ENCODE results near the gene PLEKHA6.
A peak's percentile ranks its signal among the peaks of the same experiment; 100 is the strongest.

PLEKHA6 gene

DNA sequence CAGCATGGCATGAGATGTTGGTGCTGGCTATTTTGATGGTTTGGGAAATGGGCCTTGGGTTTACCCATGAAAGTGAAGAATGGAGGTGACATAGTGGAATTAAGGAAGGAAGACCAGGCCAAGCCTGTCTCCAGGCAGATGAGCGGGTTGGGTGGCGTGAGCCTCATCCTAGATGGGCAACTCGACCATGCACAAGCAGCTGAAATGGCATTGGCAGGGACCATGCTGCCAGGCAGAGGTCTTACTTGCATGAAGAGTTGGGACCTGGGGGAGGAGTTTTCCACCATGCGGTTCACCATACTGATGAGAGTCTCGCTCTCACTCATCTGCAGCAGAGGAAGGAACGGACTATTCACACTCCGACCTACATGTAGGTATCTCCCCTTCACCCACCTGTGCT lies 108.4 kb downstream of the PLEKHA6 start:
- no peak overlapping the region for H3K4ac ChIP-seq (ENCODE audit: low read depth in 1 of 2, low read length in 2 of 2)
- peaks cover 22 to 34% of the 10 kb centered on the region in 2 experiments for H3K27me3 ChIP-seq (ENCODE audit: control insufficient read depth in 1 of 2, insufficient read depth in 1 of 2, low read length in 2 of 2)
- no peaks in the 10 kb centered on the region for H3K4me1 ChIP-seq (ENCODE audit: control insufficient read depth, insufficient read depth, low read depth, low read length)
- no peak overlapping the region for H4K91ac ChIP-seq (ENCODE audit: low read length)
- H3K27ac ChIP-seq (ENCODE audit: low read length, poor library complexity, severe bottlenecking), result no peak overlapping the region
- 92% methylated on average over 7 of the region's 7 CpGs for WGBS
- H3K18ac ChIP-seq (ENCODE audit: low read depth in 1 of 2, low read length in 2 of 2), result peak overlapping the region in 1 of 2 experiments; percentile 40
- no peak overlapping the region for H2BK120ac ChIP-seq (ENCODE audit: low read depth, low read length)
- H4K8ac ChIP-seq (ENCODE audit: low read length), result peak overlapping the region; percentile 19
- H3K4me2 ChIP-seq (ENCODE audit: low read length, poor library complexity, severe bottlenecking), result no peak overlapping the region
- peak overlapping the region in 1 of 2 experiments; percentile 72 for H3K14ac ChIP-seq (ENCODE audit: low read length in 2 of 2)
- no peak for DNase-seq
- H2AK5ac ChIP-seq (ENCODE audit: low read length, severe bottlenecking), result no peak overlapping the region
- no peaks in the 10 kb centered on the region for H3K36me3 ChIP-seq (ENCODE audit: control insufficient read depth in 1 of 2, insufficient read depth in 2 of 2, low read depth in 1 of 2, low read length in 2 of 2)
- no peak overlapping the region for H3K4me3 ChIP-seq (ENCODE audit: insufficient read depth in 1 of 2, low read depth in 1 of 2, low read length in 2 of 2)
- H3K23ac ChIP-seq (ENCODE audit: low read length in 2 of 2), result no peak overlapping the region
- H2BK5ac ChIP-seq (ENCODE audit: low read depth, low read length, poor library complexity, severe bottlenecking), result no peak overlapping the region
- no peak overlapping the region for H3K9ac ChIP-seq (ENCODE audit: low read length)
- H2AFZ ChIP-seq (ENCODE audit: low read depth, low read length), result no peak overlapping the region
- no peak overlapping the region for H2BK15ac ChIP-seq (ENCODE audit: low read depth, poor library complexity, severe bottlenecking)
- H2BK12ac ChIP-seq (ENCODE audit: low read length in 2 of 2), result no peak overlapping the region
- no peaks in the 10 kb centered on the region for H3K9me3 ChIP-seq (ENCODE audit: control insufficient read depth, low read length)
- H3K79me1 ChIP-seq (replicated peaks; ENCODE audit: low read length, poor library complexity, severe bottlenecking), result no peaks in the 10 kb centered on the region

DNA sequence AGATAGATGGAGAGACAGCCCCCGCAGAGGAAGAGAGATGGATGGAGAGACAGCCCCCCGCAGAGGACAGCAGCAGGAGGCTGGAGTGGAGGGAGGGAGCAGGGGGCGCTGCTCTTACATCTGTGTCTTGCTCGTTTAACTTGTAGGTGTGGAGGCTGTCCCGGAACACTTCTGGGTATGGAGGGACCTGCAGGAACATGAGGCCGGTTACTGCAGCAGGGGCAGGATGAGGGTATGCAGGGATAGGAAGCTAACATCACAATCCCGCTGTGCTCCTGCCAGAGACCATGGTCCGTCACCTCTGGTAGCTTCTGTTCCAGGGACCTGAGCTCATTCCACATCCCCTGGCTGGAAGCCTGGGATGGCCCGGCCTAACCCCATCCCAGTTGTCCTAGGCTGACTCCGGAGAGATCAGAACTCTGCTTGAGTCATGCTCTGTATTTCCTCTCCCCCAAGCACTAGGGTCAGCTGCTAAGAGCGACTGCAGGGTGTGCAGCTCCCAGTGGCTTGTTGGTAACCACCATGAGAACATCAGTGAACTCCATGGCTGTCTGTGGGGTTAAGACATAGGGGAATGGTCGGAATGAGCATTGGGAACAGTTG lies 109.2 kb downstream of the PLEKHA6 start:
- no peak overlapping the region for H2BK12ac ChIP-seq (ENCODE audit: low read length in 2 of 2)
- H3K36me3 ChIP-seq (ENCODE audit: control insufficient read depth in 1 of 2, insufficient read depth in 2 of 2, low read depth in 1 of 2, low read length in 2 of 2), result no peaks in the 10 kb centered on the region
- H3K4me2 ChIP-seq (ENCODE audit: low read length, poor library complexity, severe bottlenecking), result no peak overlapping the region
- no peak overlapping the region for H2AK5ac ChIP-seq (ENCODE audit: low read length, severe bottlenecking)
- no peak overlapping the region for H4K8ac ChIP-seq (ENCODE audit: low read length)
- no peak for DNase-seq
- H2BK5ac ChIP-seq (ENCODE audit: low read depth, low read length, poor library complexity, severe bottlenecking), result no peak overlapping the region
- H2AFZ ChIP-seq (ENCODE audit: low read depth, low read length), result no peak overlapping the region
- H4K91ac ChIP-seq (ENCODE audit: low read length), result no peak overlapping the region
- H2BK120ac ChIP-seq (ENCODE audit: low read depth, low read length), result no peak overlapping the region
- H3K9me3 ChIP-seq (ENCODE audit: control insufficient read depth, low read length), result no peaks in the 10 kb centered on the region
- H3K23ac ChIP-seq (ENCODE audit: low read length in 2 of 2), result no peak overlapping the region
- no peak overlapping the region for H2BK15ac ChIP-seq (ENCODE audit: low read depth, poor library complexity, severe bottlenecking)
- H3K79me1 ChIP-seq (replicated peaks; ENCODE audit: low read length, poor library complexity, severe bottlenecking), result no peaks in the 10 kb centered on the region
- no peak overlapping the region for H3K14ac ChIP-seq (ENCODE audit: low read length in 2 of 2)
- WGBS, result 77% methylated on average over 12 of the region's 12 CpGs
- H3K4ac ChIP-seq (ENCODE audit: low read depth in 1 of 2, low read length in 2 of 2), result no peak overlapping the region
- H3K4me3 ChIP-seq (ENCODE audit: insufficient read depth in 1 of 2, low read depth in 1 of 2, low read length in 2 of 2), result no peak overlapping the region
- no peak overlapping the region for H3K18ac ChIP-seq (ENCODE audit: low read depth in 1 of 2, low read length in 2 of 2)
- no peak overlapping the region for H3K9ac ChIP-seq (ENCODE audit: low read length)
- no peaks in the 10 kb centered on the region for H3K4me1 ChIP-seq (ENCODE audit: control insufficient read depth, insufficient read depth, low read depth, low read length)
- no peak overlapping the region for H3K27ac ChIP-seq (ENCODE audit: low read length, poor library complexity, severe bottlenecking)
- peaks cover 29 to 41% of the 10 kb centered on the region in 2 experiments for H3K27me3 ChIP-seq (ENCODE audit: control insufficient read depth in 1 of 2, insufficient read depth in 1 of 2, low read length in 2 of 2)

- no peak overlapping the region for H3K4ac ChIP-seq (ENCODE audit: low read depth in 1 of 2, low read length in 2 of 2)
- H3K23ac ChIP-seq (ENCODE audit: low read length in 2 of 2), result no peak overlapping the region
- no peak for DNase-seq
- H3K9me3 ChIP-seq (ENCODE audit: control insufficient read depth, low read length), result no peaks in the 10 kb centered on the region
- peaks cover 31 to 47% of the 10 kb centered on the region in 2 experiments for H3K27me3 ChIP-seq (ENCODE audit: control insufficient read depth in 1 of 2, insufficient read depth in 1 of 2, low read length in 2 of 2)
- H2AFZ ChIP-seq (ENCODE audit: low read depth, low read length), result no peak overlapping the region
- no peak overlapping the region for H3K4me3 ChIP-seq (ENCODE audit: insufficient read depth in 1 of 2, low read depth in 1 of 2, low read length in 2 of 2)
- 75% methylated on average over 7 of the region's 7 CpGs for WGBS
- H3K9ac ChIP-seq (ENCODE audit: low read length), result no peak overlapping the region
- no peak overlapping the region for H2BK120ac ChIP-seq (ENCODE audit: low read depth, low read length)
- H3K36me3 ChIP-seq (ENCODE audit: control insufficient read depth in 1 of 2, insufficient read depth in 2 of 2, low read depth in 1 of 2, low read length in 2 of 2), result no peaks in the 10 kb centered on the region
- H3K18ac ChIP-seq (ENCODE audit: low read depth in 1 of 2, low read length in 2 of 2), result no peak overlapping the region
- no peaks in the 10 kb centered on the region for H3K79me1 ChIP-seq (replicated peaks; ENCODE audit: low read length, poor library complexity, severe bottlenecking)
- H2AK5ac ChIP-seq (ENCODE audit: low read length, severe bottlenecking), result no peak overlapping the region
- no peak overlapping the region for H3K4me2 ChIP-seq (ENCODE audit: low read length, poor library complexity, severe bottlenecking)
- H2BK12ac ChIP-seq (ENCODE audit: low read length in 2 of 2), result no peak overlapping the region
- no peak overlapping the region for H4K8ac ChIP-seq (ENCODE audit: low read length)
- H3K4me1 ChIP-seq (ENCODE audit: control insufficient read depth, insufficient read depth, low read depth, low read length), result no peaks in the 10 kb centered on the region
- no peak overlapping the region for H4K91ac ChIP-seq (ENCODE audit: low read length)
- H2BK15ac ChIP-seq (ENCODE audit: low read depth, poor library complexity, severe bottlenecking), result no peak overlapping the region
- no peak overlapping the region for H3K14ac ChIP-seq (ENCODE audit: low read length in 2 of 2)
- H2BK5ac ChIP-seq (ENCODE audit: low read depth, low read length, poor library complexity, severe bottlenecking), result no peak overlapping the region
- H3K27ac ChIP-seq (ENCODE audit: low read length, poor library complexity, severe bottlenecking), result no peak overlapping the region
Observed at GRCh38 chr1:204249736-204250427, 109.8 kb downstream of the PLEKHA6 start.

DNA sequence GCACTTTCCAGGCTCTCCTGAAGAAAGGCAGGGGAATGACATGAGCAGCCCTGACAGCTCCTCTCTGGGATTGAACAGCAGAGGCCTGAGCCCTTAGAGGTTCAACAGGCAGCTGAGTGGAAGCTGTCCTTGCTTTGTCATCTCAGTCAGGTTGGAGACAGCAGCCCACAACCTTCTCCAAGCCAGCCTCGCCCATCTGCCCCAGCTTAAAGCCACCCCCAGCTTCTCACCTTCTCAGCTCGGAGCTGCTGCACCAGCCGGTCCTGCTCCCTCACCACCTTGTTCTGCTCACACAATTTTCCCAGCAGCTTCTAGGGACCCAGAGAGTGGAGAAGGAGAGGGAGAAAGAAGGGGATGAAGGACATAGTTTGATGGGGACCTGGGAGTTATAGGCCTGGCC lies 110.8 kb downstream of the PLEKHA6 start:
- Histone ChIP-seq H2AFZ (ENCODE audit: low read depth, low read length) (no peak overlapping the region), H2BK120ac (ENCODE audit: low read depth, low read length) (no peak overlapping the region), H2BK15ac (ENCODE audit: low read depth, poor library complexity, severe bottlenecking) (no peak overlapping the region), H2BK5ac (ENCODE audit: low read depth, low read length, poor library complexity, severe bottlenecking) (no peak overlapping the region), H3K9me3 (ENCODE audit: control insufficient read depth, low read length) (no peaks in the 10 kb centered on the region), H3K4me1 (ENCODE audit: control insufficient read depth, insufficient read depth, low read depth, low read length) (no peaks in the 10 kb centered on the region), H3K79me1 (replicated peaks; ENCODE audit: low read length, poor library complexity, severe bottlenecking) (no peaks in the 10 kb centered on the region), H3K18ac (ENCODE audit: low read depth in 1 of 2, low read length in 2 of 2) (no peak overlapping the region), H3K36me3 (ENCODE audit: control insufficient read depth in 1 of 2, insufficient read depth in 2 of 2, low read depth in 1 of 2, low read length in 2 of 2) (no peaks in the 10 kb centered on the region), H3K27ac (ENCODE audit: low read length, poor library complexity, severe bottlenecking) (no peak overlapping the region), H3K23ac (ENCODE audit: low read length in 2 of 2) (no peak overlapping the region), H3K14ac (ENCODE audit: low read length in 2 of 2) (no peak overlapping the region), H2AK5ac (ENCODE audit: low read length, severe bottlenecking) (no peak overlapping the region), H3K9ac (ENCODE audit: low read length) (no peak overlapping the region), H3K4ac (ENCODE audit: low read depth in 1 of 2, low read length in 2 of 2) (no peak overlapping the region), H4K91ac (ENCODE audit: low read length) (no peak overlapping the region), H3K4me3 (ENCODE audit: insufficient read depth in 1 of 2, low read depth in 1 of 2, low read length in 2 of 2) (no peak overlapping the region), H4K8ac (ENCODE audit: low read length) (no peak overlapping the region), H2BK12ac (ENCODE audit: low read length in 2 of 2) (no peak overlapping the region), H3K27me3 (ENCODE audit: control insufficient read depth in 1 of 2, insufficient read depth in 1 of 2, low read length in 2 of 2) (peaks cover 31 to 48% of the 10 kb centered on the region in 2 experiments), H3K4me2 (ENCODE audit: low read length, poor library complexity, severe bottlenecking) (no peak overlapping the region)
- WGBS, result 50% methylated on average over 1 of the region's 3 CpGs
- DNase-seq, result no peak

Data from mesenchymal stem cell (in vitro differentiated cells and primary cell).